ENCODE results near the gene ZG16B. TPM values are rescaled to one million over a fixed set of nuclear protein-coding genes. Genes with fewer than 3 reads are reported as not detected.

The ZG16B gene
- total RNA-seq, 1 experiment from 2014 or later: 8.6 TPM

DNA sequence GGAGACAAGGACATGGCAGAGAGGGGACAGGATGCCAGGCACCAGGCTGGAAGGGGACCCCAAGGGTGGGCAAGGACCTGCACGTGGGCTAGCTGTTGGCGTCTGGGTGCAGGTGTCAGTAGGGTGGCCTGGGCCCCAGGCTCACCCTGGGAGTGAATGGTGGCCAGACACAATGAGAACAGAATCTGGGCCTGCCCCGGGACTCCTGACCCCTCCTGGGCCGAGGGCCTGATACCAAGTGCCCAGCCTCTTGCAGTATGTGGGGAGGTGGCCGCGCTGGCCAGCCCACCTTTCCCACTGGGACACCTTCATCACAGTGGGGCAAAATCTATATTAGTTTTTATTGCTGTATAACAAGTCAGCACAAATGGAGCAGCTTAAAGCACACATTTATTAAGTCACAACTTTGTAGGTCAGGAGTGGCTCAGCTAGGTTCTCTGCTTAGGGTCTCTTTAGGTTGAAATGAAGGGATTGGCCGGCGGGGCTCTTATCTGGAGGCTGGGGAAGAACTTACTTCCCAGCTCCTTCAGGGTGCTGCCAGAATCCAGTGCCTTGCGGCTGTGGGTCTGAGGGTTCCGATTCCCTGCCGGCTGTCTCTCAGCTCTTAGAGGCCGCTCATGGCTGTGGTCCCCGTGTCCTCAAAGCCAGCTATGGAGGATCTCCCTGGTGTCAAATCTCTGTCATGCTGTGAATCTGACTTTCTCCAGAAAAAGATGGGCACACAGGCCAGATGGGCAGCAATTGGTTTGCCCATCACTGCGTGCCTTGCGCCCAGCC is 46.3 kb upstream of the ZG16B start:
- no TSS peak for BruUV-seq (replicated peaks)
- H3K9me3 ChIP-seq (ENCODE audit: low read length): no peaks in the 10 kb centered on the region
- H3K27ac ChIP-seq (ENCODE audit: low read length): no peak overlapping the region
- no peaks in the 10 kb centered on the region for H3K27me3 ChIP-seq (ENCODE audit: low read length)
- TF ChIP-seq CTCF (conservative IDR thresholded peaks at IDR 0.05; ENCODE audit: low read depth, low read length) (no peak), EZH2 (IDR thresholded peaks at IDR 0.05; ENCODE audit: low read length, unreplicated experiment) (no peak), EZH2phosphoT487 (IDR thresholded peaks at IDR 0.05; ENCODE audit: borderline replicate concordance, low read length) (no peak)
- H3K4me2 ChIP-seq (ENCODE audit: low read length): no peak overlapping the region
- ATAC-seq: no peak
- CTCF ChIA-PET: no interaction called here
- no peaks in the 10 kb centered on the region for H3K9me2 ChIP-seq (replicated peaks; ENCODE audit: low read length)
- H3K9ac ChIP-seq (ENCODE audit: low read length): no peak overlapping the region
- H3K36me3 ChIP-seq (ENCODE audit: low read depth, low read length): no peaks in the 10 kb centered on the region
- H2AFZ ChIP-seq (ENCODE audit: low read length): no peak overlapping the region
- DNase-seq: no peak
- no peak overlapping the region for H3K4me3 ChIP-seq (ENCODE audit: low read length)
- H3K4me1 ChIP-seq (ENCODE audit: insufficient read depth, low read length): no peaks in the 10 kb centered on the region
- no peaks in the 10 kb centered on the region for H3K79me2 ChIP-seq (ENCODE audit: low read length)
- H3F3A ChIP-seq (ENCODE audit: low read length, unreplicated experiment): no peaks in the 10 kb centered on the region
- POLR2A ChIA-PET (ENCODE audit: unreplicated experiment): no interaction called here
- no peaks in the 10 kb centered on the region for H4K20me1 ChIP-seq (ENCODE audit: low read length)
- intact Hi-C loops (cut with micrococcal nuclease): no loop called here

DNA sequence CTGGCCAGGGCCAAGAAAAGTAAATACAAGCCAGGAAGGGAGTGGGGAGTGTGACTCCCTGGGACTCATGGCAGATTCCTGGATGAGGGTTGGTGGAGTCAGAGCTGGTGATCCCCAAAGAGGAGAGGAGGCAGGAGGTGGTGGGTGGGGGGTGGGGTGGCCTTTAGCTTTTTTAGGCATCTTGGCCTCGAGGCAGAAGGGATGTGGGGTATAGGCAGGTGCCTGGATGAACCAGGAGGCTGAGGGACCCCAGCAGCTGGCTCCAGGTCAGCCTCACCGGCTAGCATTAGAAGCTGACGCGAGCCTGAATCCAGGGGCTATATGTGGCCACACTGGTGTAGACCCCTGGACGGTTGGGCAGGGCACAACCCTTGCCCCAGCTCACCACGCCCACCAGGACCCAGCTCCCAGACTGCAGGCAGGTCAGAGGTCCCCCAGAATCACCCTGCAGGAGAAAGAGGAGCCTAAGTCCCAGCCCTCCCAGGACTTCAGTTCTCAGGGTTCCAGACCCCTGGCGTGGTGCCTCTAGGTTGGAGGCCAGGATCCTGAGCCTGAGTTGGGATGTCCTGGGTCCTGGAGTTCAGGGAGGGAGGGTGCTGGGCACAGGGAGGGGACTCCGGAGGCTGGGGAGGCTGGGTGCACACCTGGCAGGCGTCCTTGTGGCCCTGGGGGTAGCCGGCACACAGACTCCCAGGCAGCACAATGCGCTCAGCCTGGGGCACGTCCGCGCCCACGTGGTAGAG is 45.6 kb upstream of the ZG16B start:
- Histone ChIP-seq H3F3A (ENCODE audit: low read length, unreplicated experiment) (no peaks in the 10 kb centered on the region), H3K27me3 (ENCODE audit: low read length) (no peaks in the 10 kb centered on the region), H3K79me2 (ENCODE audit: low read length) (no peaks in the 10 kb centered on the region), H3K36me3 (ENCODE audit: low read depth, low read length) (no peaks in the 10 kb centered on the region), H3K4me2 (ENCODE audit: low read length) (peak overlapping the region; percentile 62), H2AFZ (ENCODE audit: low read length) (0 out of 2 replicates have a peak overlapping the region, but pooled peaks have one; percentile 45), H4K20me1 (ENCODE audit: low read length) (no peaks in the 10 kb centered on the region), H3K27ac (ENCODE audit: low read length) (no peak overlapping the region), H3K4me1 (ENCODE audit: insufficient read depth, low read length) (no peaks in the 10 kb centered on the region), H3K9ac (ENCODE audit: low read length) (no peak overlapping the region), H3K9me3 (ENCODE audit: low read length) (no peaks in the 10 kb centered on the region), H3K9me2 (replicated peaks; ENCODE audit: low read length) (no peaks in the 10 kb centered on the region), H3K4me3 (ENCODE audit: low read length) (no peak overlapping the region)
- ChIA-PET POLR2A (ENCODE audit: unreplicated experiment) (no interaction called here), CTCF (no interaction called here)
- TF ChIP-seq EZH2 (IDR thresholded peaks at IDR 0.05; ENCODE audit: low read length, unreplicated experiment) (no peak), EZH2phosphoT487 (IDR thresholded peaks at IDR 0.05; ENCODE audit: borderline replicate concordance, low read length) (no peak), CTCF (conservative IDR thresholded peaks at IDR 0.05; ENCODE audit: low read depth, low read length) (no peak)
- DNase-seq (no peak), ATAC-seq (no peak)
- intact Hi-C loops (cut with micrococcal nuclease): no loop called here
- BruUV-seq (replicated peaks): no TSS peak

Data from PC-3 (cell line).